ENCODE measurements around the gene IL36B. TPM values are rescaled to one million over a fixed set of nuclear protein-coding genes. Genes with fewer than 3 reads are reported as not detected.

IL36B gene
- total RNA-seq, 1 experiment from 2014 or later, result not detected

DNA sequence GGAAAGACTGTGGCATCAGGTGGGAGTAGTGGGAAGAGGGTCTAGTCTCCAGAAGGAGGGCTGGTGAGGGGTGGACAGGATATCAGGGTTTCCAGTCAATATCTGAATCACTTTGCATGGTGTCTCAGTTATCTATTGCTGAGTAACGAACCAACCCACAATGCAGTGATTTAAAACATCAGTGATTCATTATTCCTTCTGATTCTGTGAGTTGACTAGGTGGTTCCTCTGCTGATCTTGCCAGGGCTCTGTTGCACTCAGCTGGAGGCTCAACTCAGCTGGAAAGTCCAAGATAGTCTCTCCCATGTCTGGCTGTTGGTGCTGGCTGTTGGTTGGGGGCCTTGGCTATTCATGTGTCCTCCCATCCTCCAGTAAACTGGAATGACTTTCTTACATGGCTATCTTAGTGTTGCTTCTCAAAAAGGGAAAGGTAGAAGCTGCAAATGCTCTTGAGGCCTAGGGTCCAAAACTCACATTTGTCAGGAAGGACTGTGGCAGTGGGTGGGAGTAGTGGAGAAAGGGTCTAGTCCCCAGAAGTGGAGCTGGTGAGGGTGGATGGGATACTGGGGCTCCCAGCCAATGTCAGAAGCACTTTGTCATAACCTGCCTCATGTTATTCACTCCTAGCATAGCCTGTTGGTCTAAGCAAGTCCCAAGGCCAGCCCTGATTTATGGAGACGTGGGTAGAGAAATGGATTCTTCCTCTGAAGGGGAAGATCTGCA lies 29.0 kb upstream of the IL36B start:
- Mint-ChIP-seq H3K9me3 (ENCODE audit: low read depth, unreplicated experiment) (no peaks in the 10 kb centered on the region), H3K27me3 (ENCODE audit: unreplicated experiment) (no peaks in the 10 kb centered on the region), H3K36me3 (ENCODE audit: insufficient read depth, unreplicated experiment) (peaks cover 21% of the 10 kb centered on the region), H3K4me1 (ENCODE audit: low read depth, unreplicated experiment) (peaks cover 57% of the 10 kb centered on the region), H3K27ac (ENCODE audit: unreplicated experiment) (no peak overlapping the region), H3K4me3 (ENCODE audit: low read depth, unreplicated experiment) (no peak overlapping the region)
- TF ChIP-seq, protein P1, sequence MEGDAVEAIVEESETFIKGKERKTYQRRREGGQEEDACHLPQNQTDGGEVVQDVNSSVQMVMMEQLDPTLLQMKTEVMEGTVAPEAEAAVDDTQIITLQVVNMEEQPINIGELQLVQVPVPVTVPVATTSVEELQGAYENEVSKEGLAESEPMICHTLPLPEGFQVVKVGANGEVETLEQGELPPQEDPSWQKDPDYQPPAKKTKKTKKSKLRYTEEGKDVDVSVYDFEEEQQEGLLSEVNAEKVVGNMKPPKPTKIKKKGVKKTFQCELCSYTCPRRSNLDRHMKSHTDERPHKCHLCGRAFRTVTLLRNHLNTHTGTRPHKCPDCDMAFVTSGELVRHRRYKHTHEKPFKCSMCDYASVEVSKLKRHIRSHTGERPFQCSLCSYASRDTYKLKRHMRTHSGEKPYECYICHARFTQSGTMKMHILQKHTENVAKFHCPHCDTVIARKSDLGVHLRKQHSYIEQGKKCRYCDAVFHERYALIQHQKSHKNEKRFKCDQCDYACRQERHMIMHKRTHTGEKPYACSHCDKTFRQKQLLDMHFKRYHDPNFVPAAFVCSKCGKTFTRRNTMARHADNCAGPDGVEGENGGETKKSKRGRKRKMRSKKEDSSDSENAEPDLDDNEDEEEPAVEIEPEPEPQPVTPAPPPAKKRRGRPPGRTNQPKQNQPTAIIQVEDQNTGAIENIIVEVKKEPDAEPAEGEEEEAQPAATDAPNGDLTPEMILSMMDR (IDR thresholded peaks at IDR 0.05; ENCODE audit: unreplicated experiment), result no peak
- intact Hi-C loops (cut with micrococcal nuclease; ENCODE audit: unreplicated experiment), result loop anchor here (5.0 kb wide), 2 partner anchors 56 to 311 kb away; no protein-coding TSS in a partner anchor
- CTCF ChIA-PET, result no interaction called here
- BruUV-seq (replicated peaks), result no TSS peak
- no peak for DNase-seq

DNA sequence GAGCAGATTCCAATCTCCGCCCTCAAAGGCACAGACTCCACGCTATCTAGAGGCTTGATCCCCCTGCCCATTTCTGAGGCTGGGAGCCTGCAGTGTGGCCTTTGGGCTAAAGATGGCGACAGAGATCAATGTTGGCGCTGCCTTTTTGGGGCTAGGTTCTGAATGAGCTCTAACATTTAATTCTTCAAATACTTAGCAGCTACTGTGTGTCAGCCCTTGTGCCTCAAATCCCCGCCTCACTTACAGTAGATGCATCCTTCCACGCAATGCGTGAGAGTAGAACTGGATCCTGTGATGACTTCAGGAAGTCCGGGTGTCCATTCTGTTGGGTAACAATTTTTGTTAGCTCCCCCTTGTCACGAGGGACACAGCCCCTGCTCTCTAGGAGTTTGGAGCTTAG lies 27.5 kb upstream of the IL36B start:
- CTCF ChIA-PET, result interaction anchor here (0.6 to 1.9 kb wide), 23 partner anchors 11 to 310 kb away, joined by 3 to 37 read pairs (median 4); no protein-coding TSS in a partner anchor
- TF ChIP-seq, protein P1 (IDR thresholded peaks at IDR 0.05; ENCODE audit: unreplicated experiment), result peak; percentile 75
- H3K36me3 Mint-ChIP-seq (ENCODE audit: insufficient read depth, unreplicated experiment), result peaks cover 21% of the 10 kb centered on the region
- BruUV-seq (replicated peaks), result no TSS peak
- peak overlapping the region; percentile 95 for H3K27ac Mint-ChIP-seq (ENCODE audit: unreplicated experiment)
- H3K4me3 Mint-ChIP-seq (ENCODE audit: low read depth, unreplicated experiment), result no peak overlapping the region
- no peaks in the 10 kb centered on the region for H3K9me3 Mint-ChIP-seq (ENCODE audit: low read depth, unreplicated experiment)
- no peaks in the 10 kb centered on the region for H3K27me3 Mint-ChIP-seq (ENCODE audit: unreplicated experiment)
- peak; percentile 77 for DNase-seq
- H3K4me1 Mint-ChIP-seq (ENCODE audit: low read depth, unreplicated experiment), result peaks cover 54% of the 10 kb centered on the region
- intact Hi-C loops (cut with micrococcal nuclease; ENCODE audit: unreplicated experiment), result loop anchor here (5.0 kb wide), 2 partner anchors 57 to 312 kb away; no protein-coding TSS in a partner anchor

DNA sequence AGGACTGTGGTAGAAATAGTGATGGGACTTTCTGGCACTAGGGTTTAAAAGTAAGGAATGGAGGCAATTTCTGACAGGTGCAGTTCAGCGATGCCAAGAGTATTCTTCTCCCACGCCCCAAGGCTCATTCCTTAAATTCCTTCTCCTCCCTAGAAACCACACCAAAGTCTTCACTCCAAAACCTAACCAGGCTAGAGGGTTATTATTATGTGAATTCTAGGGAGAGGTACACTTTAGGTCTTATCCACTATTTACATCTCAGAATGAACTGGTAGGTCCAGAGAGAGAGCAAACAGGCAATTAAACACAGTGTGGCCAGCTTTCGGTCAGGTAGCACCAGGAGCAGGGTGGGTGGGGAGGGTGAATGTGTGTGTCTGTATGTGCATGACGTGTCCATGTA lies 26.5 kb upstream of the IL36B start:
- no peak overlapping the region for H3K4me3 Mint-ChIP-seq (ENCODE audit: low read depth, unreplicated experiment)
- H3K9me3 Mint-ChIP-seq (ENCODE audit: low read depth, unreplicated experiment), result no peaks in the 10 kb centered on the region
- BruUV-seq (replicated peaks), result no TSS peak
- DNase-seq, result no peak
- intact Hi-C loops (cut with micrococcal nuclease; ENCODE audit: unreplicated experiment), result loop anchor here (2.0 kb wide), 1 partner anchor 36 kb away; no protein-coding TSS in a partner anchor
- H3K4me1 Mint-ChIP-seq (ENCODE audit: low read depth, unreplicated experiment), result peaks cover 46% of the 10 kb centered on the region
- CTCF ChIA-PET, result interaction anchor here (1.2 to 1.9 kb wide), 7 partner anchors 39 to 162 kb away, joined by 3 to 37 read pairs (median 8); no protein-coding TSS in a partner anchor
- peak overlapping the region; percentile 95 for H3K27ac Mint-ChIP-seq (ENCODE audit: unreplicated experiment)
- H3K27me3 Mint-ChIP-seq (ENCODE audit: unreplicated experiment), result no peaks in the 10 kb centered on the region
- peaks cover 21% of the 10 kb centered on the region for H3K36me3 Mint-ChIP-seq (ENCODE audit: insufficient read depth, unreplicated experiment)
- TF ChIP-seq, protein P1 (IDR thresholded peaks at IDR 0.05; ENCODE audit: unreplicated experiment), result no peak

DNA sequence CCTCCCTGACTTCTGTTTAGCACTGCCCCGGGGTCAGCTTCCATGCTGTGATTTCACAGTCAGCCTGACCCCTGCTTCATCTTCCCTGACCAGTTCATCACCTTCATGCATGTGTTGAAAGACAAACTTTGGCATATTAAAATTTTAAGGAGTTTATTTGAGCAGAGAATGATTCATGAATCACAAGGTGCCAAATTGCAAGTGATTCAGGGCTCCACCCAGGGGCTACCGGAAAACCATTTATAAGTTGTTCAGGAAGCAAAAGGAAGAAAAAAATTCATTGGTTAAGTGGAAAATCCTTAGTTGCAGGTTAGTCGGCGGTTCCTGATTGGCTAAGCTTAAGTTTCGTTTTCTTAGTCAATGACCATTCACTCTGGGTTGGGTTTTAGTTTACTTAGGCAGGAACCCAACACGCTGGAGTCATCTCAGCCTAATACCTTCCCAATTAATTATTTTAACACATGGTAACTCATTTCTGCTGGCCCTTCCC lies 25.7 kb upstream of the IL36B start:
- peak; percentile 78 for DNase-seq
- peak overlapping the region; percentile 2 for H3K4me3 Mint-ChIP-seq (ENCODE audit: low read depth, unreplicated experiment)
- intact Hi-C loops (cut with micrococcal nuclease; ENCODE audit: unreplicated experiment), result loop anchor here (2.0 kb wide), 1 partner anchor 36 kb away; no protein-coding TSS in a partner anchor
- H3K27ac Mint-ChIP-seq (ENCODE audit: unreplicated experiment), result peak overlapping the region; percentile 95
- CTCF ChIA-PET, result interaction anchor here (0.7 to 1.7 kb wide), 10 partner anchors 37 to 162 kb away, joined by 3 to 11 read pairs (median 3); no protein-coding TSS in a partner anchor
- peaks cover 21% of the 10 kb centered on the region for H3K36me3 Mint-ChIP-seq (ENCODE audit: insufficient read depth, unreplicated experiment)
- BruUV-seq (replicated peaks), result no TSS peak
- no peaks in the 10 kb centered on the region for H3K27me3 Mint-ChIP-seq (ENCODE audit: unreplicated experiment)
- H3K4me1 Mint-ChIP-seq (ENCODE audit: low read depth, unreplicated experiment), result peaks cover 47% of the 10 kb centered on the region
- H3K9me3 Mint-ChIP-seq (ENCODE audit: low read depth, unreplicated experiment), result no peaks in the 10 kb centered on the region
- TF ChIP-seq, protein P1 (IDR thresholded peaks at IDR 0.05; ENCODE audit: unreplicated experiment), result no peak
